Measurements from ENCODE around the gene ZNF587B. TPM values are rescaled to one million over a fixed set of nuclear protein-coding genes. Genes with fewer than 3 reads are reported as not detected.
"Not testable (repeated sequence)": the region's sequence is repeated elsewhere in the genome, so short reads cannot be mapped to it uniquely, and the experiment has no call there.

The ZNF587B gene
- total and polyA plus RNA-seq, 3 donors from 2014 or later: 11.8 to 41.2 (median 38.7) TPM

GRCh38 chr19:57888560-57889231 lies 58.6 kb downstream of the ZNF587B start, which contains the start of gene ZNF814:
Gene ZNF814 (minus strand): TSS chr19:57889037. CDS start chr19:57888802, 235 bp downstream.
- Histone ChIP-seq H3K27ac (peak within 1 kb of the TSS; percentile 62 to 77), H3K4me1 (peaks cover 2% of the 10 kb centered on the region), H3K27me3 (no peaks in the 10 kb centered on the region), H3K36me3 (ENCODE audit: low read depth, missing control alignments) (no peaks in the 10 kb centered on the region), H3K9me3 (no peaks in the 10 kb centered on the region), H3K4me3 (peak within 1 kb of the TSS; percentile 70 to 91)
- WGBS, 2 donors: 4 to 5% methylated on average over 17 to 38 of the region's 43 CpGs
- intact Hi-C loops (cut with DNase I; ENCODE audit: low total_unique reads): no loop called here
- no peak for TF ChIP-seq POLR2A (IDR thresholded peaks at IDR 0.05)
- TF ChIP-seq, protein P1, sequence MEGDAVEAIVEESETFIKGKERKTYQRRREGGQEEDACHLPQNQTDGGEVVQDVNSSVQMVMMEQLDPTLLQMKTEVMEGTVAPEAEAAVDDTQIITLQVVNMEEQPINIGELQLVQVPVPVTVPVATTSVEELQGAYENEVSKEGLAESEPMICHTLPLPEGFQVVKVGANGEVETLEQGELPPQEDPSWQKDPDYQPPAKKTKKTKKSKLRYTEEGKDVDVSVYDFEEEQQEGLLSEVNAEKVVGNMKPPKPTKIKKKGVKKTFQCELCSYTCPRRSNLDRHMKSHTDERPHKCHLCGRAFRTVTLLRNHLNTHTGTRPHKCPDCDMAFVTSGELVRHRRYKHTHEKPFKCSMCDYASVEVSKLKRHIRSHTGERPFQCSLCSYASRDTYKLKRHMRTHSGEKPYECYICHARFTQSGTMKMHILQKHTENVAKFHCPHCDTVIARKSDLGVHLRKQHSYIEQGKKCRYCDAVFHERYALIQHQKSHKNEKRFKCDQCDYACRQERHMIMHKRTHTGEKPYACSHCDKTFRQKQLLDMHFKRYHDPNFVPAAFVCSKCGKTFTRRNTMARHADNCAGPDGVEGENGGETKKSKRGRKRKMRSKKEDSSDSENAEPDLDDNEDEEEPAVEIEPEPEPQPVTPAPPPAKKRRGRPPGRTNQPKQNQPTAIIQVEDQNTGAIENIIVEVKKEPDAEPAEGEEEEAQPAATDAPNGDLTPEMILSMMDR (IDR thresholded peaks at IDR 0.05): peak; percentile 41 to 52 (median 43)
- DNase-seq: peak; percentile 94

DNA sequence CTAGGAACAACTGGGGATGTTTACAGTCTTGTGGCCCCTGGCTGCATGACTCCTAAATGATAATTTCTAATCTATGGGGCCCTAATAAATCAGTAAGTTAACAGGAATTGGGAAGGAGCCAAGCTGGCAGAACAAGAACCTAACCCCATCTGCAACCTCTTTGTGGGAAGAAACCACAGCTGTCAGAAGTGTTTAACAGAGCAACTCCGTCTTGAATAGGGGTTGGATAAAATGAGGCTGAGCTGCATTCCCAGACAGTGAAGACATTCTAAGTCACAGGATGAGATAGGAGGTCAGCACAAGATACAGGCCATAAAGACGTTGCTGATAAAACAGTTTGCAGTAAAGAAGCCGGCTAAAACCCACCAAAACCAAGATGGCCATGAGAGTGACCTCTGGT lies 60.6 kb downstream of the ZNF587B start:
- H3K4me3 ChIP-seq; H3K27ac ChIP-seq; H3K36me3 ChIP-seq (ENCODE audit: low read depth, missing control alignments); DNase-seq; H3K9me3 ChIP-seq; H3K4me1 ChIP-seq; H3K27me3 ChIP-seq; intact Hi-C loops (cut with DNase I; ENCODE audit: low total_unique reads): not testable (repeated sequence)
- 22 to 51% methylated on average over 3 of the region's 3 CpGs for WGBS, 2 donors

Other genes starting within 250 kb of the ZNF587B start
- 10 to 100 TPM; 15.1 to 21.7 TPM for gene ZIK1, start 246.2 kb upstream of the ZNF587B start, total RNA-seq
- gene ZIK1, start 246.2 kb upstream of the ZNF587B start, polyA plus RNA-seq (ENCODE audit: insufficient read depth, low read depth, low replicate concordance): 8.9 TPM
- 1 to 10 TPM; 4.6 to 9.8 TPM for gene ZNF530, start 230.4 kb upstream of the ZNF587B start, total RNA-seq
- 3.0 TPM for gene ZNF530, start 230.4 kb upstream of the ZNF587B start, polyA plus RNA-seq (ENCODE audit: insufficient read depth, low read depth, low replicate concordance)
- 10 to 100 TPM; 37.6 to 41.7 TPM for gene ZNF134, start 216.1 kb upstream of the ZNF587B start, total RNA-seq
- 11.2 TPM for gene ZNF134, start 216.1 kb upstream of the ZNF587B start, polyA plus RNA-seq (ENCODE audit: insufficient read depth, low read depth, low replicate concordance)
- 10 to 100 TPM; 16.9 to 18.6 TPM for gene ZNF211, start 197.1 kb upstream of the ZNF587B start, total RNA-seq
- 11.1 TPM for gene ZNF211, start 197.1 kb upstream of the ZNF587B start, polyA plus RNA-seq (ENCODE audit: insufficient read depth, low read depth, low replicate concordance)
- under 1 TPM; 0.12 to 0.24 TPM for gene ZSCAN4, start 161.4 kb upstream of the ZNF587B start, total RNA-seq
- gene ZSCAN4, start 161.4 kb upstream of the ZNF587B start, polyA plus RNA-seq (ENCODE audit: insufficient read depth, low read depth, low replicate concordance): 0.26 TPM
- 10 to 100 TPM; 22.9 to 30.8 TPM for gene ZNF551, start 148.3 kb upstream of the ZNF587B start, total RNA-seq
- gene ZNF551, start 148.3 kb upstream of the ZNF587B start, polyA plus RNA-seq (ENCODE audit: insufficient read depth, low read depth, low replicate concordance): 9.7 TPM
- 1 to 10 TPM; 1.1 to 6.8 TPM for gene ZNF154, start 121.1 kb upstream of the ZNF587B start, total RNA-seq
- 3.3 TPM for gene ZNF154, start 121.1 kb upstream of the ZNF587B start, polyA plus RNA-seq (ENCODE audit: insufficient read depth, low read depth, low replicate concordance)
- gene ZNF671, start 102.7 kb upstream of the ZNF587B start, total RNA-seq: 10 to 100 TPM; 14.3 to 14.4 TPM
- gene ZNF671, start 102.7 kb upstream of the ZNF587B start, polyA plus RNA-seq (ENCODE audit: insufficient read depth, low read depth, low replicate concordance): 15.1 TPM
- 10 to 100 TPM; 21.7 to 31.0 TPM for gene ZNF776, start 83.5 kb upstream of the ZNF587B start, total RNA-seq
- 11.8 TPM for gene ZNF776, start 83.5 kb upstream of the ZNF587B start, polyA plus RNA-seq (ENCODE audit: insufficient read depth, low read depth, low replicate concordance)
- 10 to 100 TPM; 20.3 to 28.3 TPM for gene ZNF586, start 60.6 kb upstream of the ZNF587B start, total RNA-seq
- 6.7 TPM for gene ZNF586, start 60.6 kb upstream of the ZNF587B start, polyA plus RNA-seq (ENCODE audit: insufficient read depth, low read depth, low replicate concordance)
- gene ZNF552, start 15.4 kb upstream of the ZNF587B start, total RNA-seq: 10 to 100 TPM in 1 of 2 donors, 1 to 10 TPM in 1; 9.5 to 11.4 TPM
- gene ZNF552, start 15.4 kb upstream of the ZNF587B start, polyA plus RNA-seq (ENCODE audit: insufficient read depth, low read depth, low replicate concordance): 4.4 TPM
- 10 to 100 TPM; 30.8 to 31.2 TPM for gene ZNF587, start 19.6 kb downstream of the ZNF587B start, total RNA-seq
- 21.4 TPM for gene ZNF587, start 19.6 kb downstream of the ZNF587B start, polyA plus RNA-seq (ENCODE audit: insufficient read depth, low read depth, low replicate concordance)
- gene ZNF814, start 58.7 kb downstream of the ZNF587B start, total RNA-seq: 10 to 100 TPM; 38.4 to 54.8 TPM
- 21.8 TPM for gene ZNF814, start 58.7 kb downstream of the ZNF587B start, polyA plus RNA-seq (ENCODE audit: insufficient read depth, low read depth, low replicate concordance)
- gene ZNF417, start 86.3 kb downstream of the ZNF587B start, total RNA-seq: 10 to 100 TPM; 19.8 to 20.2 TPM
- 13.4 TPM for gene ZNF417, start 86.3 kb downstream of the ZNF587B start, polyA plus RNA-seq (ENCODE audit: insufficient read depth, low read depth, low replicate concordance)
- gene ZNF418, start 105.1 kb downstream of the ZNF587B start, total RNA-seq: 10 to 100 TPM; 16.6 to 22.0 TPM
- gene ZNF418, start 105.1 kb downstream of the ZNF587B start, polyA plus RNA-seq (ENCODE audit: insufficient read depth, low read depth, low replicate concordance): 10.4 TPM
- gene ZNF256, start 117.4 kb downstream of the ZNF587B start, total RNA-seq: 10 to 100 TPM; 13.3 to 15.7 TPM
- 7.8 TPM for gene ZNF256, start 117.4 kb downstream of the ZNF587B start, polyA plus RNA-seq (ENCODE audit: insufficient read depth, low read depth, low replicate concordance)
- gene C19orf18, start 144.2 kb downstream of the ZNF587B start, total RNA-seq: 1 to 10 TPM; 3.5 to 8.7 TPM
- gene C19orf18, start 144.2 kb downstream of the ZNF587B start, polyA plus RNA-seq (ENCODE audit: insufficient read depth, low read depth, low replicate concordance): 9.8 TPM
- gene ZNF606, start 172.5 kb downstream of the ZNF587B start, total RNA-seq: 10 to 100 TPM; 30.2 to 73.9 TPM
- 12.1 TPM for gene ZNF606, start 172.5 kb downstream of the ZNF587B start, polyA plus RNA-seq (ENCODE audit: insufficient read depth, low read depth, low replicate concordance)
- 1 to 10 TPM; 5.9 to 6.5 TPM for gene ZSCAN1, start 203.7 kb downstream of the ZNF587B start, total RNA-seq
- gene ZSCAN1, start 203.7 kb downstream of the ZNF587B start, polyA plus RNA-seq (ENCODE audit: insufficient read depth, low read depth, low replicate concordance): 8.0 TPM
- gene ZNF135, start 229.0 kb downstream of the ZNF587B start, total RNA-seq: 10 to 100 TPM; 19.1 to 33.7 TPM
- 14.5 TPM for gene ZNF135, start 229.0 kb downstream of the ZNF587B start, polyA plus RNA-seq (ENCODE audit: insufficient read depth, low read depth, low replicate concordance)

Measured in testis (tissue), 3 donors.